ENCODE data around the gene USP16.

USP16 gene

DNA sequence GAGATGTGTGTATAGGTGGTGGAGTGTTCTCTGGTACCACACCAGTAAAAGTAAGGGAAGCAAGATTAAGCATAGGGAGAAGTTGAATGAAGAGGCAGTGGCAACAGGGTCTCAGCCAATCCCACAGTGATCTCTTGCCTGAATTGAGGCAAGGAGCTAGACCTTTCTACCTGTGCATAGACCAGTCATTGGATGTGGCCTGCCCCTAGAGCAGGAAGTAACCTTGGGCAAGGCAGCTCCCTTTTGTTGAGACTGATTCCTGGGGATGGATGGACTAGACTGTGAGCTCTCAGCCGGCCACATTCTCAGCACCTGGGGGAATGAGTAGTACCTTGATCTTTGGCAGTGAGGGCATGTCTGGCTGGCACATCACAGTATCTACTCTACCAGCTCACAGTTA lies 6.4 kb downstream of the USP16 start:
- Histone ChIP-seq H3K9ac (no peak overlapping the region), H3K79me2 (peaks cover 4% of the 10 kb centered on the region), H3K36me3 (ENCODE audit: control insufficient read depth, insufficient read depth, low read length) (no peaks in the 10 kb centered on the region), H2AFZ (no peak overlapping the region), H3K4me3 (ENCODE audit: low read depth, low read length) (no peak overlapping the region), H3K9me3 (ENCODE audit: control insufficient read depth, low read length) (no peaks in the 10 kb centered on the region), H3K27me3 (ENCODE audit: control insufficient read depth, insufficient read depth, low read length) (no peaks in the 10 kb centered on the region), H3K4me1 (no peaks in the 10 kb centered on the region), H3K27ac (no peak overlapping the region), H3K4me2 (ENCODE audit: low read length) (no peak overlapping the region)
- TF ChIP-seq, protein P1, sequence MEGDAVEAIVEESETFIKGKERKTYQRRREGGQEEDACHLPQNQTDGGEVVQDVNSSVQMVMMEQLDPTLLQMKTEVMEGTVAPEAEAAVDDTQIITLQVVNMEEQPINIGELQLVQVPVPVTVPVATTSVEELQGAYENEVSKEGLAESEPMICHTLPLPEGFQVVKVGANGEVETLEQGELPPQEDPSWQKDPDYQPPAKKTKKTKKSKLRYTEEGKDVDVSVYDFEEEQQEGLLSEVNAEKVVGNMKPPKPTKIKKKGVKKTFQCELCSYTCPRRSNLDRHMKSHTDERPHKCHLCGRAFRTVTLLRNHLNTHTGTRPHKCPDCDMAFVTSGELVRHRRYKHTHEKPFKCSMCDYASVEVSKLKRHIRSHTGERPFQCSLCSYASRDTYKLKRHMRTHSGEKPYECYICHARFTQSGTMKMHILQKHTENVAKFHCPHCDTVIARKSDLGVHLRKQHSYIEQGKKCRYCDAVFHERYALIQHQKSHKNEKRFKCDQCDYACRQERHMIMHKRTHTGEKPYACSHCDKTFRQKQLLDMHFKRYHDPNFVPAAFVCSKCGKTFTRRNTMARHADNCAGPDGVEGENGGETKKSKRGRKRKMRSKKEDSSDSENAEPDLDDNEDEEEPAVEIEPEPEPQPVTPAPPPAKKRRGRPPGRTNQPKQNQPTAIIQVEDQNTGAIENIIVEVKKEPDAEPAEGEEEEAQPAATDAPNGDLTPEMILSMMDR (IDR thresholded peaks at IDR 0.05), result no peak

DNA sequence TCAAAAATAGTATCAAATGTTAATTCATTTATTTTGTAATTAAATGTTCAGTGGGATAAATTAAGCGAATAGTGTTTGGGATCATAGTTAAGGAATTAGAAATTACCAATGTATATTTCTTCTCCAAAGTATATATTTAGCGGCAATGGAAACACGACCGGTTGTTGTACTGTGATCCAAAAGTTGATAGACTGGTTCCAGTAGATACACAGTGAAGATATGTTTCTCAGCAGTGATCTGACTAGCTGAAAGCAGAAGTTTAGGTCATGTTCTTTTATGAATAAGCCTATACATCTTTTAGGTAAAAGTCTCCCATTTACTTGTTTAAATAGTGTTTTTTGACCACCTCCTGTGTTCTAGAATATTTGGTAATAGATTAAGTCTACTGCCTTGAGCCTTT lies 8.8 kb downstream of the USP16 start:
- no peaks in the 10 kb centered on the region for H3K4me1 ChIP-seq
- no peaks in the 10 kb centered on the region for H3K36me3 ChIP-seq (ENCODE audit: control insufficient read depth, insufficient read depth, low read length)
- no peaks in the 10 kb centered on the region for H3K27me3 ChIP-seq (ENCODE audit: control insufficient read depth, insufficient read depth, low read length)
- no peak overlapping the region for H3K27ac ChIP-seq
- H3K4me3 ChIP-seq (ENCODE audit: low read depth, low read length), result no peak overlapping the region
- H2AFZ ChIP-seq, result no peak overlapping the region
- TF ChIP-seq, protein P1 (IDR thresholded peaks at IDR 0.05), result no peak
- H3K4me2 ChIP-seq (ENCODE audit: low read length), result no peak overlapping the region
- H3K79me2 ChIP-seq, result peaks cover 2% of the 10 kb centered on the region
- no peaks in the 10 kb centered on the region for H3K9me3 ChIP-seq (ENCODE audit: control insufficient read depth, low read length)
- H3K9ac ChIP-seq, result no peak overlapping the region

DNA sequence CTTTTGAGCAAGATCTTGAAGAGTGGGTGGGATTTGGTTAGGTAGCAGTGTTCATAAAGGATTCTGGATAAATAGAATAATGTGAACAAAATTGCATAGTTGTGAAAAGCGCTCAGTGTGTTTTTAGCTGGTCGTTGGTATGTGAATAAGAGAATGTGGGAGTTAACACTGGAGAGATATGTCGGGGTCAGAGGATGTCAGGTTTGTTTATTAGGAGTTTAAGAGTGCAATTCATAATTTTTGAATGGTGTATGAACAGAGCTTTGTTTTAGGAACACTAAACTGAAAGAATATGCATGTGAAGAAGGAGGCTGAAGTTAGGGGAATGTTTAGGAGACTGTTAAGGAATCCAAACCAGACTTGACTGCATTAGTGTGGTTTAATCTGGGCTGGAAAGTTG lies 9.4 kb downstream of the USP16 start:
- TF ChIP-seq, protein P1 (IDR thresholded peaks at IDR 0.05), result no peak
- Histone ChIP-seq H3K4me2 (ENCODE audit: low read length) (no peak overlapping the region), H3K79me2 (peaks cover 2% of the 10 kb centered on the region), H3K9me3 (ENCODE audit: control insufficient read depth, low read length) (no peaks in the 10 kb centered on the region), H3K27ac (no peak overlapping the region), H3K27me3 (ENCODE audit: control insufficient read depth, insufficient read depth, low read length) (no peaks in the 10 kb centered on the region), H3K36me3 (ENCODE audit: control insufficient read depth, insufficient read depth, low read length) (no peaks in the 10 kb centered on the region), H2AFZ (no peak overlapping the region), H3K4me3 (ENCODE audit: low read depth, low read length) (no peak overlapping the region), H3K4me1 (no peaks in the 10 kb centered on the region), H3K9ac (no peak overlapping the region)

DNA sequence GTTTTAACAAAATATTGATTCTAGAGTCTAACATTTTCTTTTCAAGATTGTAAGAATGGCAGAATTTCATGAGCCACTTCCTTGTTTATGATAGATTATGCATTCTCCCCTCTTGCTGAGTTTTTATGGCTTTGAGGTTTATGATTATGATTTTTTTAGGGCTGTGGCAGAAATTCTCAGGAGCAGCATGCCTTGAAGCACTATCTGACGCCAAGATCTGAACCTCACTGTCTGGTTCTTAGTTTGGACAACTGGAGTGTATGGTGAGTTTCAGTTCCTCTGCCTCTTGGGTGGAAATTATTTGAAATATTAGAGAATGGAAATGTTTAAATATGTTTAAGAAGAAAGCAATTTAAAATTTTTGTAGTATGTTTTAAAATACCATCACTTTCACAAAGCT lies 10.2 kb downstream of the USP16 start:
- no peak overlapping the region for H2AFZ ChIP-seq
- H3K4me3 ChIP-seq (ENCODE audit: low read depth, low read length), result no peak overlapping the region
- no peak overlapping the region for H3K27ac ChIP-seq
- no peaks in the 10 kb centered on the region for H3K27me3 ChIP-seq (ENCODE audit: control insufficient read depth, insufficient read depth, low read length)
- H3K4me2 ChIP-seq (ENCODE audit: low read length), result no peak overlapping the region
- TF ChIP-seq, protein P1 (IDR thresholded peaks at IDR 0.05), result no peak
- H3K9me3 ChIP-seq (ENCODE audit: control insufficient read depth, low read length), result no peaks in the 10 kb centered on the region
- H3K36me3 ChIP-seq (ENCODE audit: control insufficient read depth, insufficient read depth, low read length), result no peaks in the 10 kb centered on the region
- H3K79me2 ChIP-seq, result peaks cover 2% of the 10 kb centered on the region
- no peak overlapping the region for H3K9ac ChIP-seq
- H3K4me1 ChIP-seq, result no peaks in the 10 kb centered on the region

DNA sequence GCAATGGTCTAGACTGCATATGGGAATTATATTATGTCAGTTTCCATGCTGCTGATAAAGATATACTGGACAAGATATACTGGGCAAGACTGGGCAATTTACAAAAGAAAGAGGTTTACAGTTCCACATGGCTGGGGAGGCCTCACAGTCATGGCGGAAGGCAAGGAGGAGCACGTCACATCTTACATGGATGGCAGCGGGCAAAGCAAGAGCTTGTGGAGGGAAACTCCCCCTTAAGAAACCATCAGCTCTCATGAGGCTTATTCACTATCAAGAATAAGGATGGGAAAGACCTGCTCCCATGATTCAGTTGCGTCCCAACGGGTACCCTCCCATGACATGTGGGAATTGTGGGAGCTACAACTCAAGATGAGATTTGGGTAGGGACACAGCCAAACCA lies 27.8 kb downstream of the USP16 start:
- no peaks in the 10 kb centered on the region for H3K4me1 ChIP-seq
- no peak overlapping the region for H3K27ac ChIP-seq
- no peak overlapping the region for H2AFZ ChIP-seq
- no peaks in the 10 kb centered on the region for H3K79me2 ChIP-seq
- no peaks in the 10 kb centered on the region for H3K36me3 ChIP-seq (ENCODE audit: control insufficient read depth, insufficient read depth, low read length)
- no peak overlapping the region for H3K4me2 ChIP-seq (ENCODE audit: low read length)
- no peak overlapping the region for H3K4me3 ChIP-seq (ENCODE audit: low read depth, low read length)
- no peaks in the 10 kb centered on the region for H3K27me3 ChIP-seq (ENCODE audit: control insufficient read depth, insufficient read depth, low read length)
- TF ChIP-seq, protein P1 (IDR thresholded peaks at IDR 0.05), result no peak
- H3K9ac ChIP-seq, result no peak overlapping the region
- no peaks in the 10 kb centered on the region for H3K9me3 ChIP-seq (ENCODE audit: control insufficient read depth, low read length)
